NCI-H69 (cell line): ENCODE measurements around the gene PHLPP1.

Experiments used
- DNase-seq: peaks from one replicate; lab custom pipeline; 2025; lab: John Stamatoyannopoulos, UW

PHLPP1 gene

DNA sequence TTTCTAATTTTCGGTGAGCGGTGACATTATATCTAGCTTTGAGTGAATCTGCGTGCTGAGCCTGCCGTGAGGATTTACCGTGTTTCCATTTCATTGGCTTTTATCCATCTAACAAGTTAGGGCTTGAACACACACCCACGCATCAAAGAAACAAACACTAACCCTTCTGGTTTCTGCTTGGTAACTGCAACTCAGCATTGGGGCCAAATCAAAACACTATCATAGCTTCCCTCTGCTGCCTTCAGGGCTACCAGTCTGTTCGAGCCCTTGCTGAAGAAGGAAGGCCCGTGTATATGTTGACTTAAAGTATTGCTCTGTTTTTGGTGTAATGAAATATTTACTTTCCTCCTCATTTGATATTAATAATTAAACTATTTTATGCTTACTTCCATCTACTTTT is 227.2 kb downstream of the PHLPP1 start:
- no peak for DNase-seq

DNA sequence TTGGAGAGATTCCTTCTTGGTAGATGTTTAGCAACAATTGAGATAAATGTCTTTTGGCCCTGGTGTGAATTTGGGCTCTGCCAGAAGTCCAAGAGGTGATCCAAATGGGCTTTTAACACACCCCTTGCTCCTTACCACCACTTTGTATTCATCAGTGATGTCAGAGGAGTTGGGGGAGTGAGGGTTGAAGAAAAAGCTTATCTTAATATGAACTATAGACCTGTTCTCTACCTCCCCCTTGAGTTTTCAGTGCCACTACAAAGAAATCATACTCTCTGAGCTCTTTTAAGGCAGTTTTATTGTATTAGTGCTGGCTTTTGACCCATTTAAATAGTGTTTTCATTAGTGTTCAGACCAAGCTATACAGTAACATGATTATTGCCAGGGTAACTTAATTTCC is 229.1 kb downstream of the PHLPP1 start:
- DNase-seq, result no peak

DNA sequence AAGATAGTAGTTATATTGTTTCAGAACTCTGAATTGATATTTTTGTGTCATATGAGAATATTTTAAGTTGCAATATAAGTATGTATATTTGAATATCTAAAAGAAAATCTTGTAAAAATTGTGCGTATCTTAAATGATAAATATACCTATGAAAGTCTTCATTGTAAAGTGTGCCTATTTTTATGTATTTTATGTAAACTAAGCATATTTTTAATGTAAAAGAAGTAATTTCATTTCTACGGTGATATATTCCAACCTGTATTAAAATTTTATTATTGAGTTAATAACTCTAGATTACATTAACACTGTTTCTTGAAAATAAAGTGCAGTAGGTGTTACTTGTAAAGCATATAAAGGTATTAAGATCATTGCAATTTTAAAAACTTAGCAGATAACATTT is 233.4 kb downstream of the PHLPP1 start:
- DNase-seq, result no peak

DNA sequence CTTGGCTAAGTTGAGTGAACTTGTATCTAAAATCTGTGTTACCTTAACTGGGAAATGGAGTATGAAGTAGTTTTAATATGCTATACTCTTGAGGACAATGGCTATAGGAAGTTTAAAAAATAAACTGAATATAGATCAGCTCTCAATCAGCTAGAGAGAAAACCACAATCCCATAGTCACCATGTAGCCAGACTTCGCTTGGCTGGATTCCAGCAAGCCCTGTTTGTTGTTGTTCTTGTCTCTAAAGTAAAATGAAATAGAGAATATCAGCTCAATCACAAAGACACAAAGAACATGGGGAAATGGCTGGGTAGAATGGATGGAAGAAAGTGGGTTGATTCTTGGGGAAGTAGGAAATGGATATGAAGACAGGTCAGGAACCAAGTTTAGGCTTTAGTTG is 234.9 kb downstream of the PHLPP1 start:
- no peak for DNase-seq

DNA sequence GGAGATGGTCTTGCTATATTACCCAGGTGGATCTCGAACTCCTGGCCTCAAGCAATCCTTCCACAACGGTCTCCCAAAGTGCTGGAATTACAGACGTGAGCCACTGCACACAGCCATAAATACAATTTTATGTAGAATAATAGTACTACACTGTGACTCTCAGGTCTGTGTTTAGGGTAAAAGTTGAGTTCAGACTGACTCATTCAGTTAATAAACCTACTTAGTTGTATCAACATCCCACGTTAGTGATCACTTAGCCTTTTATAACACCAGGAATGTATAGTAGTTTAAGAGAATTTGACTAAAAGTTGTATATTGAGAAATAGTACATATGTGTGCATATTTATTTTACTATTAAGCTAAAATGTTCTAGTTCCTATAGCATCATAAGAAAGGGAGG is 237.5 kb downstream of the PHLPP1 start:
- DNase-seq, result no peak

DNA sequence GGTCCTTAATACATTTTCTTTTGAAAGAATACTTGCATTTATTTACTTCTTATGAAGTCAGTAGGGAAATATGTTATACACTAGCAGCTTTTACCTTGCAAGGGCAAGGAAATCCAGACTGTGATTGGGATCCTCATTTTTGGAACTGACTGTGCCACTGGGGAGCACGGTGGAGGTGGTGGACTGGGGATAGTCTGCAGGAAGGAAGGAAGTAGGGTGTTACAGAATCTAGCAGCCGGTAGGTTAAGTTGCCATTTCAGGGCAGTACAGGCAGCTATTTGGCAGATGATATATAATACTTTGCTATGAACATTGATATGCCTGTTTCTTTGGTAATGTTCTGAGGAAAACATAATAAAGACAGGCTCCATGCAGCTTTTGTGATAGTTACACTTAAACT is 238.3 kb downstream of the PHLPP1 start:
- DNase-seq, result no peak

DNA sequence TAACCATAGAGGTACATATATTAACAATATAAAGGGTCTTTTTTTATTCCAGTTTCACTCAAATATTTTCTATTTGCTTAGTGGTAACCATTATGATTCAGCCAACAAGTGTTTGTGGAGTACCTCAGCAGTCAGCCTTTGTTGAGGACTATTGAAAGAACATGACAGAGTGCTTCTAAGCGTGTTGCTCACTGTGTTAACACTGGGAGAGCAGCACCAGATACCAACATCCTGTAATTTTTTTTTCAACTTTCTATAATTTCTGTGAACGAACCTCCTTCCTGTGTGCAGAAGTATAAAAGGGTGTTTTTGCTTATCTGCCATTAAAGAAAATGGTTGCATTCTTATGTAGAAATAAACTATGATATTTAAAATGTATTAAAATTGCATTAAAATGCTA is 239.0 kb downstream of the PHLPP1 start:
- DNase-seq, result peak; percentile 50

DNA sequence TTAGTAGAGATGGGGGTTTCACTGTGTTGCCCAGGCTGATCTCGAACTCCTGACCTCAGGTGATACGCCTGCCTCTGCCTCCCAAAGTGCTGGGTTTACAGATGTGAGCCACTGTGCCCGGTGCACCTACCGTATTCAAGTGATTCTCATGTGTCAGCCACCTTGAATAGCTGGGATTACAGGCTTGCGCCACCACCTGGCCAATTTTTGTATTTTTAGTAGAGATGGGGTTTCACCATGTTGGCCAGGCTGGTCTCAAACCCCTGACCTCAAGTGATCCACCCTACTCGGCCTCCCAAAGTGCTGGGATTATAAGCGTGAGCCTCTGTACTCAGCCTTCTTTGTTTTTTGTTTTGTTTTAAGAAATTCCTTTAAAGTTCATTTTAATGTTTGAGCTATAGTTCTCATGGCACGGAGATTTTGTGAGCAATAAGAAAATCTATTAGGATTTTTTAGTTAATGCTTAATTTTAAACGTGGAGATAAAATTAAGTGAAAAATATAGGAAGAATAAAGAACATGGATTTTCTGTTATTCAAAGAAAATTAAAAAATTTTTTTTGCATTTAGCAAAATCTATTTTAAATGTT is 242.6 kb downstream of the PHLPP1 start:
- peak; percentile 85 for DNase-seq

DNA sequence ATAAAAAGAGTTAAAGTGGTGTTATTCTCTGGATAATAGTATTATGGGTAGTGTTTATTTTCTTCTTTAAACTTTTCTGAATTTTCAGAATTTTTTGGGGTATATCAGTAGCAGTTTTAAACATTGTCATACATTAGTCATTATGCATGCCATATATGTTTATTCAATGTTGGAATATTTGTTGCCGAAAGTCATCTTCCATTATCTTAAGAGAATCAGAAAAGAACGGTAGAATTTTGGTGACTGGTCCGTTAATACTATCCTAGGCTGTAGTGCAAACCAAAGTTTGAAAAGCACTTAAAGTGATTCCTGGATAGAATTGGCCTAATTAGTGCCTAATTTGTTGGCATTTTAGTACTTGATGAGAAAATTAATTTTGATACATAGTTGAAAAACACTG is 244.1 kb downstream of the PHLPP1 start:
- DNase-seq, result no peak

DNA sequence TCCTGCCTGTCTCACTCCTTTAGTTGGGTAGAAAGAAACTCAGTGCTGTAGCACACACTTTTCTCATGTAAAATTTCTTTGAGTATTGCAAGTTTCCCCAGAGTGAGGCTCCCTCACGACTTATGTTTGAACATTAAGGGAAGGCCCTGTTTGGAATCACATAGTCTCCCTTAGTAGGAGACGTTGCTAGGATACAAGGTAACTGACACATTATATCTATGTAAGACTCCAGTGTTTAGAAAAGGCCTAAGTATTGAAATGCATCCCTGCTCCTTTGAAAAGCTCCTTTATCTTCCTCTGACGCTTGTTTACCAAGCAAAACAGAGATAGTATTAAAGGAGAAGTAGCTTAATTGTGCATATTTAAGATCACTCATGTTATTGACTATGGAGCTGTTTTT is 248.2 kb downstream of the PHLPP1 start:
- DNase-seq, result no peak

DNA sequence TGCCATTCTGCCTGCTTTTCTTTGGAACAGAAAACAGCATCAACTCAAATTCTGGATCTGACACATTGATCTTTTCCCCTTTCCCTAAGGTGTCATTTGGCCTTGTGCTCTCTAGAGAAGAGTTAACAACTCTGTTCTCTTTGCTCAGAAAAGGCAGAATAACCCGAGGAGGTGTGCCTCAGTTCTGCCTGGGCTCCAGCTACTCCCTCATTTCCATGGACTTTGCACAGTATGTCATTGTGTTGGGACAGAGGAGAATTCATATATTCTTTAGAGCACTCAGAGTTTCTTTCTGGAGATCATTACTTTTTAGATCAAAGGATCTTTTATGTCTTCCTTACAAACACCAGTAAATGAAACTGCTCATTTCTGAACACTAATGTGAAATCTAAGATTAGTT is 249.1 kb downstream of the PHLPP1 start:
- DNase-seq, result no peak

DNA sequence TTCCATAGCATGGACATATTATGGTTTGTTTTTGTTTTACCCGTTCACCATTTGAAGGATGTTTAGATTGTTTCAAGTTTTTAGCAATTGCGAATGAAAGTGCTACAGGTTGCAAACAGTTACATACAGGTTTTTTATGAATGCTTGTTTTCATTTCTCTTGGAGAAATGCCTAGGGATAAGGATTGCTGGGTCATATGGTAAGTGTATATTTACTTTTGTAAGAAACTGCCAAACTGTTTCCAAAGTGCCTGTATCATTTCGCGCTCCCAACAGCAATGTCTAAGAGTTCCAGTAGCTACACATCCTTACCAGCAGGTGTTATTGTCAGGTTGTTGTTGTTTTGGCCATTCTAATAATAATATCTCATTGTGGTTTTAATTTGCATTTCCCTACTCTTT is 251.7 kb downstream of the PHLPP1 start:
- no peak for DNase-seq

DNA sequence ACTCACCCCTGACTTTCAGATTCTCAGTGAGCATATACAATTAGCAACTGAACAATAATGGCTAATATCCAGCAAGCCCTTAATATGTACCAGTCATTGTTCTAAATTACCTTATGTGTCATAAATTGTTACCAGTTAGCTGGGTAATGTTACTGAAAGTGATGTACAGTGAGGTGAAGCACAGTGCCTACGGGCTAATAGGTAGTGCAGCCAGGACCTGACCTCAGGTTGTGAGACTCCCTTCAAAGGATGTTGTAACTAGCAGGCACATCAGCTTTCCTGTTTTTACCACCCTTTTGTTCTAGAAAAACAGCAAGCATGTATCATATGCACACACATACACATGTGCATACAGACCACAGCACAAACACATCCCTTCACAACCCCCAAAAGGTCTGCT is 258.3 kb downstream of the PHLPP1 start:
- no peak for DNase-seq

DNA sequence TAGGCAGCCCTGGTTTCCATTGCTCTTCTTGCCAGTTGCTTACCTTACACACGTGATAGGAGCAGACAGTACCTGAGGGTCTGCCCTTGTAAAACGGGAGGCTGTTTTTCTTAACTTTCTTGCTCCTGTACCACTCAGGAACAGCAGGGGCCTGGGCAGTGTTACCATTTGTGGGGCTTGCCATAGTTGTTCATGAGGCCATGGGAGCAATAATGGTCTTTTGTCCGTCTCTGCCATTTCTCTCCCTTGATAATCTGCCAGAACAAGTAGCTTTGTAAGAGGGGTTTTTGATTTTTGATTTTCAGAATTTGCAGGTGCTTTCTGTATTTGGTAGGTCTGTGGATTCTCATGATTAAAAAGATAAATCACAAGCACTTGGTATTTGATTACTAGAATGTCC is 259.0 kb downstream of the PHLPP1 start:
- no peak for DNase-seq

DNA sequence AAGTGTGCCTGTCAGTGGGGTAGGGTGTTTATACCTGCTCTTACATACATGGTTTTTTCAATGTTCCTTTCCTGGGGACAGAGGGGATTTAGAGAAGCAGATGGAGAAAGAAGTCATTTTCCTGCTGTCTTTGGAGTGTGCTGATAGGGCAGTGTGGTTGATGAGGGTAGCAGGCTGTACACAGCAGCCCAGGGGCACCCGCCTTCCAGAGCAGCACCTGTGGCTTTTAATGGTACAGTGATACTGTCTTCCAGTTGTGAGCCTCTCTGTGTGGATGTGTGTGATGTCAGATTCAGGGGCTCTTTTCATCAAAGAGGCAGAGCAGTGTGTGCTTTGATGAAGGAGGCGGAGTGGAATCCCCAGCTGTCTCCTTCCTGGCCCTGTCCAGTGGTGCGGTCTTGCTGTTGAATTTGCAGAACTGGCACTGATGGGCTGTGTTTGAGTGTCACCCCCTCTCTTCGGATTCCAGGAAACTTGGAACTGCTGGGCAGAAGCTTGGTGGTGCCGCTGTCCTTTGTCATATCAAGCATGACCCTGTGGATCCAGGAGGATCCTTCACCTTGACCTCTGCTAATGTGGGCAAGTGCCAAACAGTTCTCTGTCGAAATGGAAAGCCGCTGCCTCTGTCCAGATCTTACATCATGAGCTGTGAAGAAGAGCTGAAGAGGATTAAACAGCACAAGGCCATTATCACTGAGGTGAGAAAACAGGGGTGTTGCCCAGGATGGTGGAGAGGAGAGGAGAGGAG is 259.8 kb downstream of the PHLPP1 start:
- no peak for DNase-seq

DNA sequence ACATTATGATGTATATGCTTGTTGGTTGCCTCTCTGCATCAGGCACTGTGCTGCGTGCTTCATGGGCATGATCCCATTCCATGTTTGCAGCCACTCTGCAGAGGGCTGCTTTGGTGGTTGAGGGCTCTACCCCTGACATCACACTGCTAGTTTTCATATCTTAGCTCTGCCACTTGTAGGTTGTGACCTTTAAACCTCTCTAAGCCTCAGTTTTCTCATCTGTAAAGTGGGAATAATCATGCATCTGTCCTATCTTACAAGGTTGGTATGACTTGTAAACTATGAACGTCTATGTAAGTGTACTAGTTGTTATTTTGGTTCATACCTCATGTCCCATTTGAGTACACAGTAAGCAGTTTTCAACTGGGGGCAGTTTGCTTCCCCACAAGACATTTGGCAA is 260.4 kb downstream of the PHLPP1 start:
- no peak for DNase-seq

DNA sequence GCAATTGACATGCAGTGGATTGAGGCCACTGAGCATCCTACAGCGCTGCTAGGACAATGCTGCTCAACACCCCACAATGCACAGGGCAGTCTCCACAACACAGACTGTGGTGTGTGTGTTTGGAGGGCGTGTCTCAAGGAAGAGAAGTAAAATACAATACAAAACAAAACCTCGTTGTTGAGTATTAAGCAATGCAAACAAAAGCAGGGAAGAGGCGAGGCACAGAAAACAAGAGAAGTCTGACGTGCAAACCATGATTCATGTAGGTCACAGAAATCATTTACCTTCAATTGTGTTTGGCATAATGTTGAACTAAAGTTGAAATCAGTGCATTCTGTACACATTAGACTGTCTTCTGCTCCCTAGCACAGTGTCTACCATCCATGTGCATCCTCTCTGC is 260.9 kb downstream of the PHLPP1 start:
- DNase-seq, result peak; percentile 56

DNA sequence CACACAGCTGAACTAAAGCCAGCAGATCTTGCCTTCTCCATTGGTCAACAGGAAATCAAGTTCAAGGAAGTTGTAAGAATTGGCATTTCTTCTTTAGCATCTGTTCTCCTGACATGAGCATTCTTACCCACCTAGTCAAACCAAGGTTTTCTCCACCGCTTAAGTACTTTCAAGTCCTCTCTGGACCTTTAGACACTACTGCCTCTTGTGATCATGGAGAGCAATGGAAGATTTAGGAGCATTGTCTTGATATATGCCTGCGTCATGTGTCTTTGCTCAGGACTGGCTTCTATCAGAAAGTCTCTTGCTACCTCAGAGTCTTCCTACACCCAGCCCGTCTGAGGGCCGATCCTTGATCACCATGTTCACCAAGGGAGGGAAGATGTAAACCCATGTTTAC is 262.2 kb downstream of the PHLPP1 start:
- DNase-seq, result no peak

DNA sequence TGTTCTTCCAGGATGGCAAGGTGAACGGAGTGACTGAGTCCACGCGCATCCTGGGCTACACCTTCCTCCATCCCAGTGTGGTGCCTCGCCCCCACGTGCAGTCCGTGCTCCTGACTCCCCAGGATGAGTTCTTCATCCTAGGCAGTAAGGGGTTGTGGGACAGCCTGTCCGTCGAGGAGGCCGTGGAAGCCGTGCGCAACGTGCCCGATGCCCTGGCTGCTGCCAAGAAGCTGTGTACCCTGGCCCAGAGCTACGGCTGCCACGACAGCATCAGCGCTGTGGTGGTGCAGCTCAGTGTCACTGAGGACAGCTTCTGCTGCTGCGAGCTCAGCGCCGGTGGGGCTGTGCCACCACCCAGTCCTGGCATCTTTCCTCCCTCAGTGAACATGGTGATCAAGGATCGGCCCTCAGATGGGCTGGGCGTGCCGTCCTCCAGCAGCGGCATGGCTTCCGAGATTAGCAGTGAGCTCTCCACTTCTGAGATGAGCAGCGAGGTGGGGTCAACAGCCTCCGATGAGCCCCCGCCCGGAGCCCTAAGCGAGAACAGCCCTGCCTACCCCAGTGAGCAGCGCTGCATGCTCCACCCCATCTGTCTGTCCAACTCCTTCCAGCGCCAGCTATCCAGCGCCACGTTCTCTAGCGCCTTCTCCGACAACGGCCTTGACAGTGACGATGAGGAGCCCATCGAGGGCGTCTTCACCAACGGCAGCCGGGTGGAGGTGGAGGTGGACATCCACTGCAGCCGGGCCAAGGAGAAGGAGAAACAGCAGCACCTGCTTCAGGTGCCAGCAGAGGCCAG is 263.1 kb downstream of the PHLPP1 start:
- no peak for DNase-seq

DNA sequence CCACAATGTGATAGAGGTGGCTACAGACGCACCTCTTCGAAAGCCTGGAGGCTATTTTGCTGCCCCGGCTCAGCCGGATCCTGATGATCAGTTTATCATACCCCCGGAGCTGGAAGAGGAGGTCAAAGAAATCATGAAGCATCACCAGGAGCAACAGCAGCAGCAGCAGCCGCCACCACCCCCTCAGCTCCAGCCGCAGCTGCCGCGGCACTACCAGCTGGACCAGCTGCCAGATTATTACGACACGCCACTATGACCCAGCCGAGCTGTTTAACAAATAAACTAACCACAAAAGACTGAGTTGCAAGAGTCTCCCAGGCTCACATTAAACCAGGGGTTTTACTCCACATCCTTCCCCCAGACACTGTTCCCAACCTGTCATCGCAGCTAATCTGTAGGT is 263.8 kb downstream of the PHLPP1 start:
- peak; percentile 64 for DNase-seq

DNA sequence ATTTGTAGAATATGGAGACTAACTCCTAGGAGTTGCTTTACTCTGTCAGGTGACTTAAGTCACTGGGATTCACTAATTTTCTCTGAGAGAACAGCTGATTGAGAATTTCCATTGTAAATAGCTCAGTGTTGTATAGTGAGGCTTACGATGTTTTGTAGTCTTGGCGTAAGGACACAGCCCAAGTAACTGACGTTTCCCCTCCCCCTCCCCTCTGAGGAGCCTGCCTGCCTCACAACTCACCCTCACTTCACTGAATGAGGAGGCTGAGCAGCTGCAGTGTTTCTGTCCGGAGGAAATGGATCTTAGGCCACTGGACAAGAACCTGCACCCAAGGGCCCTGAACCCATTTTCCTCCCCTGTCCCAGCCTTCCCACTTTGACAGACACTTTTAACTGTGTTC is 264.6 kb downstream of the PHLPP1 start:
- no peak for DNase-seq

DNA sequence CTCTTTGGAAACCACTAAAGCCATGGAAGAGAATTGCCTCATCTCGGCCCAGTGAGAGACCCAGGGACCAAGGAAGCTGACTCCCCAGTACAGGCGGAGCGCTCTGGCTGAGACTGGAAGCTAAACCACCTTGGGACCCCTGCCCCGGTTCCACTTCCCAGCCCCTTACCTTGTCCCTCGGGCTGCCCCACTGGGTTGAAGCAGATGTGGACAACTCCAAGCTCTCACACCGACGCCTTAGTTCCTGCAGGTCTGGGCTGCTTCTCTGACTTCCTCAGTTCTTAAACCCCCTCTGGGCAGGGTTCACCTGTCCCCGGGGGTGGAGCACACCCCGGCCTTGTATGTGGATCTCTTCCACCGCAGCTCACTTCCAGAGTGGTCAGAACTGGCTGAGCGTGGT is 266.2 kb downstream of the PHLPP1 start:
- DNase-seq, result no peak

DNA sequence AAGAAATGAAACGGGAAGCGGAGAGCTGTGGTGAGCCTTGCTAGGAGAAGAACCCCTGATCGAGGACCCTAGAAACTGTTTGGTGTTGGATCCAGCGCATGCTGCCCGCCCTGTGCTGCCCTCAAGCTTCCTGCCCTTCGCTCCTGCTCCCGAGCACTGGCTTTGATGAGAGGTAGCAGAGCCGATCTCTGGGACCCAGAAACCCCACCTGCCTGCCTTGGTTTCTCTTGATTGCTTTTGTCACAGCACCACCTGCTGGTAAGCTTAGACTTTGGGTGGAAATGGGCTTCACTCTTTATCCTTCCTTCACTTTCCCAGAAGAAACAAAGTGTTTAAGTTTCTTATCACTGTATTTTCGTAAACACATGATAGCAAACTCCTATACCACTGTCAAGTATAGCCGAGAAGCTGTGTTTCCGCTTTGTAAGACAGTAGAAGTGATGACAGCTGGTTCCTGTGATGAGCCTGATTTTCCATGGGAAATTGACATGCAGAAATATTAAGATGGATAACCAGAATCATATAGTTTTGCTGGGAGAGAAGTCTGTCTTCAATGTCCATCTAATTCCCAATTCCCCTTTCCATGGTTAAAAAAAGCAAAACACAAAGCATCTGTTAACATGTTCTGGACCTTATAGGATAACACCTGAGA is 267.4 kb downstream of the PHLPP1 start:
- peak; percentile 73 for DNase-seq
